Stimulated activated CD8-positive, alpha-beta memory T cell treated with anti-CD3 and anti-CD28 coated beads, Interleukin-4, amount 100 ng/mL, for 4 hours (primary cell): ENCODE results near the gene SLC17A9.
"Not testable (repeated sequence)": the region's sequence is repeated elsewhere in the genome, so short reads cannot be mapped to it uniquely, and the experiment has no call there.

ENCODE experiments used
- DNase-seq, 2 donors: peaks; one replicate each; pipeline ENCODE4 v3.0.0-alpha.2; 2020; ENCODE audit warnings: low read depth in 2 of 2, low spot score in 1 of 2

Gene SLC17A9

GRCh38 chr20:62920039-62920645 lies 32.4 kb upstream of the SLC17A9 start:
- no peak for DNase-seq

- DNase-seq: no peak
These were observed 31.3 kb upstream of the SLC17A9 start for GRCh38 chr20:62921119-62921687.

GRCh38 chr20:62922451-62922921 lies 30.0 kb upstream of the SLC17A9 start:
- no peak for DNase-seq

- not testable (repeated sequence) for DNase-seq
These were observed 29.3 kb upstream of the SLC17A9 start for GRCh38 chr20:62923059-62923668.

GRCh38 chr20:62923669-62924441 lies 28.7 kb upstream of the SLC17A9 start:
- no peak for DNase-seq

GRCh38 chr20:62924442-62925075 lies 27.9 kb upstream of the SLC17A9 start:
- DNase-seq: no peak

GRCh38 chr20:62925076-62925419 lies 27.5 kb upstream of the SLC17A9 start:
- no peak for DNase-seq

- no peak for DNase-seq
These were observed 26.9 kb upstream of the SLC17A9 start for GRCh38 chr20:62925420-62926228.

- peak; percentile 70 to 78 for DNase-seq
These were observed 26.0 kb upstream of the SLC17A9 start, which contains the start of gene DIDO1 for GRCh38 chr20:62926229-62927127. DIDO1 (minus strand) TSS chr20:62926505.

GRCh38 chr20:62927128-62927705 lies 25.3 kb upstream of the SLC17A9 start:
- DNase-seq: no peak

GRCh38 chr20:62928246-62928939 lies 24.1 kb upstream of the SLC17A9 start:
- no peak for DNase-seq

- no peak for DNase-seq
These were observed 23.4 kb upstream of the SLC17A9 start for GRCh38 chr20:62929051-62929538.

GRCh38 chr20:62931464-62931863 lies 21.0 kb upstream of the SLC17A9 start:
- no peak for DNase-seq

- no peak for DNase-seq
These were observed 18.5 kb upstream of the SLC17A9 start for GRCh38 chr20:62933966-62934365.

GRCh38 chr20:62935204-62935967 lies 17.1 kb upstream of the SLC17A9 start:
- DNase-seq: no peak

GRCh38 chr20:62935968-62936585 lies 16.4 kb upstream of the SLC17A9 start:
- no peak for DNase-seq
